ENCODE results near the gene PCYOX1L.

The PCYOX1L gene

GRCh38 chr5:149338364-149338763 lies 19.5 kb upstream of the PCYOX1L start:
- peak; percentile 11 for DNase-seq

- DNase-seq = no peak
Measured at GRCh38 chr5:149340920-149341319, 16.9 kb upstream of the PCYOX1L start.

GRCh38 chr5:149341876-149342275 lies 16.0 kb upstream of the PCYOX1L start:
- DNase-seq = no peak

GRCh38 chr5:149344151-149344550 lies 13.7 kb upstream of the PCYOX1L start:
- no peak for DNase-seq

- DNase-seq = peak; percentile 98
Measured at GRCh38 chr5:149345147-149345891, 12.5 kb upstream of the PCYOX1L start, which contains the start of gene GRPEL2. GRPEL2 (plus strand) TSS chr5:149345499; CDS start chr5:149345540, 41 bp downstream.

- peak; percentile 52 for DNase-seq
Measured at GRCh38 chr5:149345892-149346222, 12.0 kb upstream of the PCYOX1L start.

- no peak for DNase-seq
Measured at GRCh38 chr5:149348518-149348917, 9.3 kb upstream of the PCYOX1L start.

GRCh38 chr5:149349382-149349781 lies 8.5 kb upstream of the PCYOX1L start:
- DNase-seq = no peak

GRCh38 chr5:149352169-149352568 lies 5.7 kb upstream of the PCYOX1L start:
- no peak for DNase-seq

GRCh38 chr5:149353911-149354310 lies 3.9 kb upstream of the PCYOX1L start:
- no peak for DNase-seq

- DNase-seq = no peak
Measured at GRCh38 chr5:149355688-149356087, 2.2 kb upstream of the PCYOX1L start.

GRCh38 chr5:149356391-149356790 lies 1.5 kb upstream of the PCYOX1L start:
- DNase-seq = peak; percentile 9

- DNase-seq = no peak
Measured at GRCh38 chr5:149358294-149358651, 427 bp downstream of the PCYOX1L start.

GRCh38 chr5:149358868-149359495 lies 1.1 kb downstream of the PCYOX1L start:
- DNase-seq = no peak

- DNase-seq = no peak
Measured at GRCh38 chr5:149360272-149360671, 2.4 kb downstream of the PCYOX1L start.

GRCh38 chr5:149362541-149362940 lies 4.7 kb downstream of the PCYOX1L start:
- no peak for DNase-seq

- DNase-seq = no peak
Measured at GRCh38 chr5:149363358-149363757, 5.5 kb downstream of the PCYOX1L start.

GRCh38 chr5:149363936-149364335 lies 6.1 kb downstream of the PCYOX1L start:
- DNase-seq = no peak

GRCh38 chr5:149364719-149365118 lies 6.9 kb downstream of the PCYOX1L start:
- DNase-seq = no peak

GRCh38 chr5:149365418-149365817 lies 7.6 kb downstream of the PCYOX1L start:
- no peak for DNase-seq

GRCh38 chr5:149366169-149366729 lies 8.4 kb downstream of the PCYOX1L start:
- DNase-seq = no peak

GRCh38 chr5:149367249-149367971 lies 9.6 kb downstream of the PCYOX1L start:
- DNase-seq = peak; percentile 85

- no peak for DNase-seq
Measured at GRCh38 chr5:149367972-149368645, 10.3 kb downstream of the PCYOX1L start.
